Neural cell (in vitro differentiated cells): ENCODE measurements around the gene HUS1.

ENCODE experiments used
- CTCF ChIP-seq: fragments of 450-650 bp; IDR thresholded peaks from 2 replicates; pipeline ENCODE4 v1.5.1; 2014; ENCODE audit warnings: antibody characterized with exemption, mild to moderate bottlenecking, moderate library complexity; ENCODE audit not compliant: poor library complexity, severe bottlenecking
- EZH2 ChIP-seq: fragments of 200-600, 300-800 bp; shearing (Covaris generic), sonication (generic); IDR thresholded peaks from 2 replicates; pipeline ENCODE4 v1.6.1; 2014; ENCODE audit warnings: antibody characterized with exemption, low read length, borderline replicate concordance, mild to moderate bottlenecking; ENCODE audit not compliant: insufficient read depth, poor library complexity, severe bottlenecking
- MXI1 ChIP-seq: fragments of 450-650 bp; conservative IDR thresholded peaks from 2 replicates; pipeline ENCODE4 v1.6.1; 2014; ENCODE audit warnings: antibody characterized with exemption, mild to moderate bottlenecking; ENCODE audit not compliant: poor library complexity, severe bottlenecking
- POLR2AphosphoS5 ChIP-seq: IDR thresholded peaks from 2 replicates; pipeline ENCODE4 v1.6.1; 2012

- TF ChIP-seq POLR2AphosphoS5 (no peak), CTCF (no peak), EZH2 (no peak), MXI1 (no peak)
These were observed 46.2 kb downstream of the HUS1 start for GRCh38 chr7:47933215-47933614.
